Left lung (tissue), 10 donors: ENCODE results near the gene PTPRZ1. TPM values are rescaled to one million over a fixed set of nuclear protein-coding genes. Genes with fewer than 3 reads are reported as not detected.

Experiments
- ATAC-seq: fragments of 200-7000 bp; cut with Tn5 transposase; one replicate; pipeline ENCODE4 v1.9.1; 2020; ENCODE audit warnings: moderate library complexity
- DNase-seq, 4 donors: peaks; one replicate each; pipeline ENCODE4 v3.0.0-alpha.2; 2013 to 2020
- H3K27ac ChIP-seq, 2 donors: fragments of 200-600 bp; sonication (generic) in 1 of 2; one replicate each; pipeline versions ENCODE4 v1.5.0 to v1.8.0; 2020 to 2021
- H3K27me3 ChIP-seq, 2 donors: fragments of 200-600 bp; sonication (generic) in 1 of 2; one replicate each; pipeline versions ENCODE4 v1.5.0 to v1.8.0; 2020 to 2021
- H3K36me3 ChIP-seq, 2 donors: fragments of 200-600 bp; sonication (generic) in 1 of 2; one replicate each; pipeline versions ENCODE4 v1.5.0 to v1.8.0; 2020 to 2021
- H3K4me1 ChIP-seq, 2 donors: fragments of 200-600 bp; one replicate each; pipeline ENCODE4 v1.8.0; 2021
- H3K4me3 ChIP-seq, 2 donors: fragments of 200-600 bp; sonication (generic) in 1 of 2; one replicate each; pipeline versions ENCODE4 v1.5.0 to v1.8.0; 2020 to 2021; ENCODE audit warnings: mild to moderate bottlenecking in 1 of 2
- H3K9me3 ChIP-seq, 2 donors: fragments of 200-600 bp; sonication (generic) in 1 of 2; one replicate each; pipeline versions ENCODE4 v1.5.0 to v1.8.0; 2020 to 2021
- intact Hi-C, 2 donors: fragments of 100-400 bp; cut with DNase I; formaldehyde crosslinking; loops; one replicate each; pipeline versions ENCODE4 v1.11.2 to v1.14.2; 2022
- polyA plus RNA-seq, 6 donors: library from polyadenylated mRNA; unstranded; fragments of 120-200 nt; gene quantifications; one replicate each; pipeline ENCODE4 v1.2.1, GENCODE V29; 2013; ENCODE audit not compliant: insufficient read length in 6 of 6
- total RNA-seq, 2 donors: library from RNA; stranded (reverse); fragmentation: NEBNext Ultra II Directional; extraction: Animal tissue kit (Norgen Biotek cat#: 25700); gene quantifications; one replicate each; pipeline ENCODE4 v1.2.1, GENCODE V29; 2021
- TF ChIP-seq, protein P1 (sequence below), 2 donors: fragments of 200-600 bp; sonication (generic) in 1 of 2; IDR thresholded peaks; one replicate each; pipeline versions ENCODE4 v1.5.0 to v1.8.0; 2021; ENCODE audit warnings: antibody characterized with exemption in 2 of 2
- donor health status: DM: no; HTN: yes; CAD: no.
- donor health status: DM: no; HTN: no; CAD: no.

The PTPRZ1 gene
- total and polyA plus RNA-seq, 8 donors: 0.55 to 96.9 (median 68.8) TPM

GRCh38 chr7:122035876-122036275, 162.9 kb downstream of the PTPRZ1 start:
- Histone ChIP-seq H3K4me3 (no peak overlapping the region), H3K27ac (no peak overlapping the region), H3K36me3 (no peaks in the 10 kb centered on the region), H3K4me1 (no peaks in the 10 kb centered on the region), H3K9me3 (no peaks in the 10 kb centered on the region), H3K27me3 (no peaks in the 10 kb centered on the region)
- no peak for DNase-seq
- intact Hi-C loops: no loop called here
- TF ChIP-seq, protein P1, sequence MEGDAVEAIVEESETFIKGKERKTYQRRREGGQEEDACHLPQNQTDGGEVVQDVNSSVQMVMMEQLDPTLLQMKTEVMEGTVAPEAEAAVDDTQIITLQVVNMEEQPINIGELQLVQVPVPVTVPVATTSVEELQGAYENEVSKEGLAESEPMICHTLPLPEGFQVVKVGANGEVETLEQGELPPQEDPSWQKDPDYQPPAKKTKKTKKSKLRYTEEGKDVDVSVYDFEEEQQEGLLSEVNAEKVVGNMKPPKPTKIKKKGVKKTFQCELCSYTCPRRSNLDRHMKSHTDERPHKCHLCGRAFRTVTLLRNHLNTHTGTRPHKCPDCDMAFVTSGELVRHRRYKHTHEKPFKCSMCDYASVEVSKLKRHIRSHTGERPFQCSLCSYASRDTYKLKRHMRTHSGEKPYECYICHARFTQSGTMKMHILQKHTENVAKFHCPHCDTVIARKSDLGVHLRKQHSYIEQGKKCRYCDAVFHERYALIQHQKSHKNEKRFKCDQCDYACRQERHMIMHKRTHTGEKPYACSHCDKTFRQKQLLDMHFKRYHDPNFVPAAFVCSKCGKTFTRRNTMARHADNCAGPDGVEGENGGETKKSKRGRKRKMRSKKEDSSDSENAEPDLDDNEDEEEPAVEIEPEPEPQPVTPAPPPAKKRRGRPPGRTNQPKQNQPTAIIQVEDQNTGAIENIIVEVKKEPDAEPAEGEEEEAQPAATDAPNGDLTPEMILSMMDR (IDR thresholded peaks at IDR 0.05): no peak
- no peak for ATAC-seq

DNA sequence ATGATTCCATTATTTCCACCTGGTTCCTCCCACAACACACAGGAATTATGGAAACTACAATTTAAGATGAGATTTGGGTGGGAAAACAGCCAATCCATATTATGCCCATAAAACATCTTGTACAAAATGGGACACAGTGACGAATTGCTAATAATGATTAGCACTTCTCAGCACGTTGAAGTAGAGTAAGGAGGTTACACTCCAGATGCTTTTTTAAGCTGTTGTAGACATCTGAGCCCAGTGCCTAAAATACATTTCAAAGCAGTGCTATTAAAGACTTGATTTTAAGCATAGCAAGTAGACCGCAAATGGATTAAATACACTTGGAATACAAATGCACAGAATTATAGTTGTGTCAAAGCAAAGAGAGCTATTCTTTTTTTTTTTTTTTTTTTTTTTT, 165.2 kb downstream of the PTPRZ1 start:
- TF ChIP-seq, protein P1 (IDR thresholded peaks at IDR 0.05): no peak
- Histone ChIP-seq H3K36me3 (no peaks in the 10 kb centered on the region), H3K27me3 (no peaks in the 10 kb centered on the region), H3K4me1 (no peaks in the 10 kb centered on the region), H3K9me3 (no peaks in the 10 kb centered on the region), H3K27ac (no peak overlapping the region), H3K4me3 (no peak overlapping the region)
- intact Hi-C loops: no loop called here
- no peak for ATAC-seq
- no peak for DNase-seq

GRCh38 chr7:122038904-122039303, 165.9 kb downstream of the PTPRZ1 start:
- intact Hi-C loops: no loop called here

DNA sequence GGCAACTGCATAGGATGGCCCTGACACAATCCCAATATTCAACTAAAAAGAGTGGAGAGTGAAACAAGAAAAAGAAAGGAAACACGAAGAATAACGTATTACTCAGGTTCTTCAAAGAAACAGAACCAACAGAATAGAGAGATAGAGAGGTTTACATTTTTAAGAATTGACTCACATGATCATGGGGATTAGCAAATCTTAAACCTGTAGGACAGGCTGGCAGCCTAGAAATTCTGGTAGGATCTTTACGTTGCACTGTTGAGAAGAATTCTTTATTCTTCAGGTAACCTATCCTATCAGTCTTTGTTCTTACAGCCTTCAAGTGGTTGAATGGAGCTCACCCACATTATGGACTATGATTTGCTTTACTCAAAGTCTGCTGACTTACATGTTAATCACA, 167.2 kb downstream of the PTPRZ1 start:
- no peak for DNase-seq
- Histone ChIP-seq H3K4me3 (no peak overlapping the region), H3K4me1 (no peaks in the 10 kb centered on the region), H3K9me3 (no peaks in the 10 kb centered on the region), H3K27me3 (no peaks in the 10 kb centered on the region), H3K27ac (no peak overlapping the region), H3K36me3 (no peaks in the 10 kb centered on the region)
- intact Hi-C loops: no loop called here
- TF ChIP-seq, protein P1 (IDR thresholded peaks at IDR 0.05): no peak
- no peak for ATAC-seq

More at GRCh38 chr7:122038904-122039303, 165.9 kb downstream of the PTPRZ1 start:
- no peaks in the 10 kb centered on the region for H3K27me3 ChIP-seq
- TF ChIP-seq, protein P1 (IDR thresholded peaks at IDR 0.05): no peak
- H3K4me3 ChIP-seq: no peak overlapping the region
- DNase-seq: no peak
- ATAC-seq: no peak
- no peaks in the 10 kb centered on the region for H3K9me3 ChIP-seq
- H3K36me3 ChIP-seq: no peaks in the 10 kb centered on the region
- H3K27ac ChIP-seq: no peak overlapping the region
- H3K4me1 ChIP-seq: no peaks in the 10 kb centered on the region

DNA sequence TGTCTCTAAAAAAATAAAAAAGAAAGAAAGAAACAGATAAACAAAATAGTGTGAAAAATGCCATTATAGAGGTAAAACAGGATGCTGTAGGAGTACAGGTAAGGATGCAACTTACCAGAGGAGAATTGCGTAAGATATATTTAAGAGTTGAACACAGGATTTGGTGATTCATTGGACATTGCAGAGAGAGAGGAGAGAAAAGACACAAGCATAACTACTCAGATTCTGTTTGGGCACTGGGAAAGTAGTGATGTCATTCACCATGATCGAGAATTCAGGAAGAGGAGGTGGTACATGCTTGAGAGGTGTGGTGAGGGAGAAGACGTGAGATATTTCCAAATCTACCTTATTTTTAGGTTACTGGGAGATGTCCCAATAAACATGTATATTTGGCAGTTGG, 173.4 kb downstream of the PTPRZ1 start:
- Histone ChIP-seq H3K27me3 (no peaks in the 10 kb centered on the region), H3K36me3 (no peaks in the 10 kb centered on the region), H3K4me3 (no peak overlapping the region), H3K27ac (no peak overlapping the region), H3K4me1 (no peaks in the 10 kb centered on the region), H3K9me3 (no peaks in the 10 kb centered on the region)
- no peak for ATAC-seq
- no peak for DNase-seq
- TF ChIP-seq, protein P1 (IDR thresholded peaks at IDR 0.05): no peak
- intact Hi-C loops: no loop called here
